Osteoblast (primary cell): ENCODE results near the gene NFAT5. TPM values are rescaled to one million over a fixed set of nuclear protein-coding genes. Genes with fewer than 3 reads are reported as not detected.

Experiments used
- DNase-seq: peaks from one replicate; pipeline ENCODE4 v3.0.0; 2011; ENCODE audit warnings: low spot score, mixed read lengths; ENCODE audit not compliant: insufficient read length; ENCODE audit errors: missing footprints
- H2AFZ ChIP-seq: 2 replicates; pipeline ENCODE4 v1.6.0; 2011; ENCODE audit warnings: mild to moderate bottlenecking, low read length
- H3K27ac ChIP-seq: 2 replicates; pipeline ENCODE4 v1.5.1; 2011; ENCODE audit warnings: mild to moderate bottlenecking, low read depth, low read length, moderate library complexity
- H3K27me3 ChIP-seq: 2 replicates; pipeline ENCODE4 v1.6.0; 2012; ENCODE audit warnings: mild to moderate bottlenecking, control low read depth, inconsistent platforms, low read length, moderate library complexity; ENCODE audit not compliant: insufficient read depth
- H3K36me3 ChIP-seq: 2 replicates; pipeline ENCODE4 v1.5.1; 2011; ENCODE audit warnings: mild to moderate bottlenecking, low read length, control low read depth, moderate library complexity; ENCODE audit not compliant: insufficient read depth
- H3K4me1 ChIP-seq: 2 replicates; pipeline ENCODE4 v1.5.1; 2011; ENCODE audit warnings: mild to moderate bottlenecking, low read length, control low read depth, moderate library complexity; ENCODE audit not compliant: insufficient read depth
- H3K4me2 ChIP-seq: 2 replicates; pipeline ENCODE4 v1.6.0; 2011; ENCODE audit warnings: mild to moderate bottlenecking, low read length; ENCODE audit not compliant: insufficient read depth
- H3K4me3 ChIP-seq: fragments of 200-600 bp; sonication (generic); 3 replicates; pipeline ENCODE4 v1.5.1; 2012; ENCODE audit warnings: mild to moderate bottlenecking, low read length, inconsistent platforms; ENCODE audit not compliant: insufficient read depth
- H3K79me2 ChIP-seq: 2 replicates; pipeline ENCODE4 v1.6.0; 2012; ENCODE audit warnings: mild to moderate bottlenecking, low read length, control low read depth, inconsistent platforms; ENCODE audit not compliant: insufficient read depth
- H3K9me3 ChIP-seq: 2 replicates; pipeline ENCODE4 v1.5.1; 2011; ENCODE audit warnings: low read depth, low read length, control low read depth
- H4K20me1 ChIP-seq: 2 replicates; pipeline ENCODE4 v1.6.0; 2012; ENCODE audit warnings: mild to moderate bottlenecking, low read length, control low read depth; ENCODE audit not compliant: insufficient read depth
- CTCF ChIP-seq: IDR thresholded peaks from 2 replicates; pipeline ENCODE4 v1.5.1; 2011; ENCODE audit warnings: mild to moderate bottlenecking, low read depth, low read length, moderate library complexity; ENCODE audit errors: extremely low read depth
- total RNA-seq: library from RNA; depleted of rRNA; stranded (reverse); fragments of >200 nt; gene quantifications from 2 replicates; pipeline ENCODE4 v1.2.3, GENCODE V29; 2012

The NFAT5 gene
- total RNA-seq, 1 donor, result 29.3 TPM

- Histone ChIP-seq H2AFZ (no peak overlapping the region), H4K20me1 (peaks cover 3% of the 10 kb centered on the region), H3K4me2 (no peak overlapping the region), H3K27me3 (no peaks in the 10 kb centered on the region), H3K27ac (no peak overlapping the region), H3K4me1 (no peaks in the 10 kb centered on the region), H3K36me3 (peaks cover 63% of the 10 kb centered on the region), H3K4me3 (no peak overlapping the region), H3K79me2 (peaks cover 6% of the 10 kb centered on the region), H3K9me3 (no peaks in the 10 kb centered on the region)
- TF ChIP-seq CTCF, result no peak
- DNase-seq, result no peak
Measured at GRCh38 chr16:69672998-69673713, 107.4 kb downstream of the NFAT5 start.

- H3K36me3 ChIP-seq, result peaks cover 71% of the 10 kb centered on the region
- H3K27ac ChIP-seq, result no peak overlapping the region
- H3K4me3 ChIP-seq, result no peak overlapping the region
- no peak for DNase-seq
- H3K79me2 ChIP-seq, result peaks cover 6% of the 10 kb centered on the region
- H3K27me3 ChIP-seq, result no peaks in the 10 kb centered on the region
- no peak overlapping the region for H3K4me2 ChIP-seq
- H3K9me3 ChIP-seq, result no peaks in the 10 kb centered on the region
- TF ChIP-seq CTCF, result no peak
- H4K20me1 ChIP-seq, result peaks cover 3% of the 10 kb centered on the region
- no peaks in the 10 kb centered on the region for H3K4me1 ChIP-seq
- no peak overlapping the region for H2AFZ ChIP-seq
Measured at GRCh38 chr16:69680358-69680757, 114.6 kb downstream of the NFAT5 start.

- H4K20me1 ChIP-seq, result peaks cover 6% of the 10 kb centered on the region
- H3K36me3 ChIP-seq, result peaks cover 53% of the 10 kb centered on the region
- H3K4me1 ChIP-seq, result no peaks in the 10 kb centered on the region
- no peaks in the 10 kb centered on the region for H3K9me3 ChIP-seq
- H3K4me3 ChIP-seq, result no peak overlapping the region
- no peak for DNase-seq
- no peak overlapping the region for H2AFZ ChIP-seq
- H3K27ac ChIP-seq, result no peak overlapping the region
- H3K79me2 ChIP-seq, result peaks cover 5% of the 10 kb centered on the region
- no peaks in the 10 kb centered on the region for H3K27me3 ChIP-seq
- no peak overlapping the region for H3K4me2 ChIP-seq
- TF ChIP-seq CTCF, result no peak
Measured at GRCh38 chr16:69688589-69688988, 122.8 kb downstream of the NFAT5 start.

GRCh38 chr16:69691980-69692911 lies 126.5 kb downstream of the NFAT5 start:
- H3K27ac ChIP-seq, result peak overlapping the region; percentile 12
- no peaks in the 10 kb centered on the region for H3K27me3 ChIP-seq
- H3K4me3 ChIP-seq, result no peak overlapping the region
- H3K4me2 ChIP-seq, result no peak overlapping the region
- no peaks in the 10 kb centered on the region for H3K4me1 ChIP-seq
- peaks cover 10% of the 10 kb centered on the region for H4K20me1 ChIP-seq
- peaks cover 70% of the 10 kb centered on the region for H3K36me3 ChIP-seq
- peaks cover 19% of the 10 kb centered on the region for H3K79me2 ChIP-seq
- H2AFZ ChIP-seq, result no peak overlapping the region
- TF ChIP-seq CTCF, result no peak
- peak; percentile 21 for DNase-seq
- H3K9me3 ChIP-seq, result no peaks in the 10 kb centered on the region
